ENCODE data around the gene PWWP2B. TPM values are rescaled to one million over a fixed set of nuclear protein-coding genes. Genes with fewer than 3 reads are reported as not detected.

PWWP2B gene
- total and polyA plus RNA-seq, 2 of the 4 experiments (the other 2 are of a cell fraction): 1.7 to 2.2 TPM

- H3K4me3 ChIP-seq (ENCODE audit: insufficient read depth, low read depth, low read length): no peak overlapping the region
Measured at GRCh38 chr10:132368881-132369635, 27.9 kb upstream of the PWWP2B start.

More at GRCh38 chr10:132368881-132369635, 27.9 kb upstream of the PWWP2B start:
- Histone ChIP-seq H3K36me3 (ENCODE audit: control insufficient read depth, insufficient read depth, low read length) (peaks cover 9% of the 10 kb centered on the region; the same call in 1 of the 2 replicates), H2BK5ac (ENCODE audit: low read depth, low read length, poor library complexity, severe bottlenecking) (no peak overlapping the region), H3K9me1 (ENCODE audit: insufficient read depth, low read length) (0 out of 2 replicates have a peak, but pooled peaks cover 5% of the 10 kb centered on the region), H4K5ac (ENCODE audit: low read depth, low read length) (no peak overlapping the region), H4K20me1 (ENCODE audit: insufficient read depth, low read length) (no peaks in the 10 kb centered on the region), H3K9me3 (ENCODE audit: control insufficient read depth, insufficient read depth, low read length) (no peaks in the 10 kb centered on the region), H4K8ac (ENCODE audit: low read depth in 2 of 2, low read length in 2 of 2) (no peak overlapping the region), H2BK20ac (ENCODE audit: low read depth, low read length) (no peak overlapping the region), H3K18ac (ENCODE audit: low read depth, low read length) (no peak overlapping the region), H2AFZ (replicated peaks; ENCODE audit: low read length, poor library complexity) (no peak overlapping the region), H3K4ac (ENCODE audit: low read depth, low read length) (no peak overlapping the region), H2BK15ac (ENCODE audit: low read depth, low read length) (no peak overlapping the region), H2AK9ac (replicated peaks; ENCODE audit: low read depth, low read length, poor library complexity) (peak overlapping the region; percentile 13), H3K27me3 (ENCODE audit: control insufficient read depth, insufficient read depth, low read length) (no peaks in the 10 kb centered on the region), H3K56ac (ENCODE audit: extremely low read depth, insufficient read depth, low read length) (no peak overlapping the region), H3K14ac (replicated peaks; ENCODE audit: low read depth, low read length) (no peak overlapping the region), H2BK120ac (ENCODE audit: low read depth, low read length) (no peak overlapping the region), H3K79me1 (ENCODE audit: low read depth in 1 of 2, low read length in 2 of 2) (no peaks in the 10 kb centered on the region), H4K91ac (ENCODE audit: insufficient read depth, low read depth, low read length) (no peak overlapping the region), H2AK5ac (ENCODE audit: low read depth, low read length) (no peak overlapping the region), H3K4me2 (ENCODE audit: low read depth, low read length) (no peak overlapping the region), H3K9ac (ENCODE audit: low read depth, low read length) (no peak overlapping the region), H3K23ac (ENCODE audit: low read depth, low read length) (no peak overlapping the region), H3K27ac (ENCODE audit: insufficient read depth, low read length) (no peak overlapping the region), H3K4me1 (ENCODE audit: control insufficient read depth, insufficient read depth, low read length) (no peaks in the 10 kb centered on the region)
- POLR2A ChIA-PET (ENCODE audit: unreplicated experiment): no interaction called here
- DNase-seq (peak; percentile 69), ATAC-seq (ENCODE audit: low read depth) (peak; percentile 53)
- in situ Hi-C loops (cut with MboI; ENCODE audit: low sequenced_read_pairs) (no loop called here), intact Hi-C loops (cut with micrococcal nuclease) (no loop called here), dilution Hi-C loops (cut with HindIII; ENCODE audit: low sequenced_read_pairs, unreplicated experiment) (no loop called here)
- 71% methylated on average over 5 of the region's 9 CpGs; no CpG with 5 or more reads in 1 of the 2 experiments for whole genome bisulfite sequencing, 2 experiments (ENCODE audit: extremely low coverage in 2 of 2, insufficient read length in 1 of 2)
- CTCF ChIA-PET: interaction anchor here (1.0 kb wide), 1 partner anchor 9 kb away, joined by 4 read pairs; no protein-coding TSS in a partner anchor
- BruUV-seq (replicated peaks): no TSS peak
- TF ChIP-seq USF2 (IDR thresholded peaks at IDR 0.05; ENCODE audit: low read depth, low read length) (no peak), MAFK (IDR thresholded peaks at IDR 0.05; ENCODE audit: low read depth, low read length) (0 out of 2 replicates have a peak, but pooled peaks have one; percentile 11), BHLHE40 (IDR thresholded peaks at IDR 0.05; ENCODE audit: low read depth, low read length) (peak; percentile 35; the same call in 1 of the 2 replicates)

Measured in IMR-90 (cell line).